ENCODE measurements around the gene LRBA. TPM values are rescaled to one million over a fixed set of nuclear protein-coding genes. Genes with fewer than 3 reads are reported as not detected.
"Not testable (repeated sequence)": the region's sequence is repeated elsewhere in the genome, so short reads cannot be mapped to it uniquely, and the experiment has no call there.

Gene LRBA
- total and polyA plus RNA-seq, 9 donors, result 9.7 to 49.2 (median 30.4) TPM

DNA sequence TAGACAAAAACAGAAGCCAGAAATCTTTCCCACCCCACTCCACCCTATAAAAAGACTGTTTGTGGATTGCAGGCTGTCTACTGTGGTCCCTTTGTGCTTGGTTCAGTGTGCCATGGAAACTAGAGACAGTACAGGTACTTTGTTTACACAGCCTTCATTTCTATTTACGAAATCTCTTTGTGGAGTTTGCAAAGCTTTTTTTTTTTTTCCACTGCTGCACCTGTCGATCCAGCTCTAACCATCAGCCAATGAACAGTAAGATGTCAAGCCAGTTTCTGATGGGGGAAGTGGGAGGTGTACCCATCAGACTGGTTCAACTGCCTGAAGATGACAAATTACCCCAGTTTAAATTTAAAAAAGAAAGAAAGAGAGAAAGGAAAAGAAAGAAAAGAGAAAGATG is 20.2 kb upstream of the LRBA start:
- Histone ChIP-seq H3K36me3 (no peaks in the 10 kb centered on the region), H3K9me3 (no peaks in the 10 kb centered on the region), H3K27ac (no peak overlapping the region), H3K4me1 (ENCODE audit: insufficient read depth) (no peaks in the 10 kb centered on the region), H3K27me3 (no peaks in the 10 kb centered on the region), H3K4me3 (no peak overlapping the region)
- intact Hi-C loops (cut with DNase I), result no loop called here
- TF ChIP-seq, protein P1, sequence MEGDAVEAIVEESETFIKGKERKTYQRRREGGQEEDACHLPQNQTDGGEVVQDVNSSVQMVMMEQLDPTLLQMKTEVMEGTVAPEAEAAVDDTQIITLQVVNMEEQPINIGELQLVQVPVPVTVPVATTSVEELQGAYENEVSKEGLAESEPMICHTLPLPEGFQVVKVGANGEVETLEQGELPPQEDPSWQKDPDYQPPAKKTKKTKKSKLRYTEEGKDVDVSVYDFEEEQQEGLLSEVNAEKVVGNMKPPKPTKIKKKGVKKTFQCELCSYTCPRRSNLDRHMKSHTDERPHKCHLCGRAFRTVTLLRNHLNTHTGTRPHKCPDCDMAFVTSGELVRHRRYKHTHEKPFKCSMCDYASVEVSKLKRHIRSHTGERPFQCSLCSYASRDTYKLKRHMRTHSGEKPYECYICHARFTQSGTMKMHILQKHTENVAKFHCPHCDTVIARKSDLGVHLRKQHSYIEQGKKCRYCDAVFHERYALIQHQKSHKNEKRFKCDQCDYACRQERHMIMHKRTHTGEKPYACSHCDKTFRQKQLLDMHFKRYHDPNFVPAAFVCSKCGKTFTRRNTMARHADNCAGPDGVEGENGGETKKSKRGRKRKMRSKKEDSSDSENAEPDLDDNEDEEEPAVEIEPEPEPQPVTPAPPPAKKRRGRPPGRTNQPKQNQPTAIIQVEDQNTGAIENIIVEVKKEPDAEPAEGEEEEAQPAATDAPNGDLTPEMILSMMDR (IDR thresholded peaks at IDR 0.05), result no peak
- TF ChIP-seq EP300 (IDR thresholded peaks at IDR 0.05) (no peak), POLR2A (IDR thresholded peaks at IDR 0.05) (no peak)
- WGBS, 3 donors, result 71 to 80% (median 73%) methylated on average over 2 of the region's 2 CpGs
- no peak for DNase-seq

DNA sequence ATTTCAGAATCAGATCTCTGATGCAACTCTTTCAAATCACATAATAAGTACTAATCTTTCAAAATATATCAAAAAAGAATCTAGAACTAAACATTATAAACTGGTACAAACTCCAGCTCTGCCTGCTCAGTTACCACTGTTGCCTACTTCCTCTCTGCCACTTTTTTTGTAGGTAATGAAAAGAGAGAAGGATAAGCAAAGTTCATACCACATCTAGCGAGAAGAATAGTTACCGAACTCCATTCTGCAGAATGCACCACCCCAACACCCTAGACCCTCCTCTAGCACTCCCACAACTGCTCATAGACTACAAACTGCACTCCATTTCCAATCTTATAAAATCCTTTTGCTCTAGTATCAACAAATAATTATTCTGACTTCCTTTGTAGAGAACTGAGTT is 19.7 kb upstream of the LRBA start:
- TF ChIP-seq, protein P1 (IDR thresholded peaks at IDR 0.05), result no peak
- TF ChIP-seq EP300 (IDR thresholded peaks at IDR 0.05), result no peak
- no peak for TF ChIP-seq POLR2A (IDR thresholded peaks at IDR 0.05)
- no peak overlapping the region for H3K4me3 ChIP-seq
- intact Hi-C loops (cut with DNase I), result no loop called here
- H3K27me3 ChIP-seq, result no peaks in the 10 kb centered on the region
- H3K4me1 ChIP-seq (ENCODE audit: insufficient read depth), result no peaks in the 10 kb centered on the region
- no peaks in the 10 kb centered on the region for H3K9me3 ChIP-seq
- DNase-seq, result no peak
- no peak overlapping the region for H3K27ac ChIP-seq
- H3K36me3 ChIP-seq, result no peaks in the 10 kb centered on the region
- WGBS, 3 donors, result 82 to 84% (median 84%) methylated on average over 2 of the region's 2 CpGs

DNA sequence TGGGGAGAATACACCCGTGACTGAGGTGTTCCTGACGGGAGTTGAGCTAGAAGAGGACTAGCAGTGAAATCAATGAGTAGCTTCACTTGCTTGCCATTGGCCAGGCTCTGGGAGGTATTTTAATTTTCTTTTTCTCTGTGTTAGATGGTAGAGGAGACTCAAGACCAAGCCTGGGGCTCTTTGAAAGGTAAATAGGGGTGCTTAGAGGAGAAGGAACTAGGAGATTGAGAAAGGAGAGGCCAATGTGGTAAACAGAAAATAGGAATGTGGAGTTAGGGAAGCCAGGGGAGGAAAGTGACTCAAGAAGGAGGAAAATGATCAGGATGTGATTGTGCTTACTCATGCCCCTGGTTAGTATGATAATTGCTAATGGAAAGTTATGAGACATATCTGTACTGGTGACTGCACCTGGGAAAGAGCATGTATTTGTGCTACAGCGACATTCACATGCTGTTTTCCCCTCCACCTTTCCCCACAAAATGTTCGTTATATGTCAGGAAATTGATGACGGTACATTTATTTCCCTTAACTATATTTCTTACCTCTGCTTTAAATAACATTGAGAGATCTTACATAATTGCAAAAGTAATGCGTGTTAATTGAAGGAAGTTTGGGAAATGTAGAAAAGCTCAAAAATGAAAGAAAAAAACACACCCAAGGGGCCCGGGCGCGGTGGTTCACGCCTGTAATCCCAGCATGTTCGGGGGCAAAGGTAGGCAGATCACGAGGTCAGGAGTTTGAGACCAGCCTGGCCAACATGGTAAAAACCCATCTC is 16.9 kb upstream of the LRBA start:
- Histone ChIP-seq H3K27ac (no peak overlapping the region), H3K4me3 (no peak overlapping the region), H3K27me3 (no peaks in the 10 kb centered on the region), H3K36me3 (no peaks in the 10 kb centered on the region), H3K4me1 (ENCODE audit: insufficient read depth) (no peaks in the 10 kb centered on the region), H3K9me3 (no peaks in the 10 kb centered on the region)
- WGBS, 3 donors, result 80 to 81% (median 81%) methylated on average over 12 of the region's 12 CpGs
- TF ChIP-seq EP300 (IDR thresholded peaks at IDR 0.05) (no peak), POLR2A (IDR thresholded peaks at IDR 0.05) (no peak)
- TF ChIP-seq, protein P1 (IDR thresholded peaks at IDR 0.05), result no peak
- DNase-seq, result no peak
- intact Hi-C loops (cut with DNase I), result no loop called here

DNA sequence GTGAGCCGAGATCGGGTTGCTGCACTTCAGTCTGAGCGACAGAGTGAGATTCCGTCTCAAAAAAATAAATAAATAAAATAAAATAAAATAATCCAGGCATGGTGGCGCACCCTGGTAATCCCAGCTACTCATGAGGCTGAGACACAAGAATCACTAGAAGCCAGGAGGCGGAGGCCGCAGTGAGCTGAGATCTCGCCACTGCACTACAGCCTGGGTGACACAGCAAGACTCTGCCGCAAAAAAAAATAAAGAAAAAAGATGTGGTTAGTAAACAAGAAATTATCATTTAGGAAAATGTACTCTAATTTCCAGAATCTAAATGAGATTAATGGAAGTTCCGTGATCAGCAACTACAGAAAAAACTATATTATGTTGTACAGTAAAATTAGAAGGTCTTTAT is 14.5 kb upstream of the LRBA start:
- H3K9me3 ChIP-seq, result no peaks in the 10 kb centered on the region
- H3K27ac ChIP-seq, result no peak overlapping the region
- no peak for DNase-seq
- H3K4me3 ChIP-seq, result no peak overlapping the region
- TF ChIP-seq EP300 (IDR thresholded peaks at IDR 0.05) (no peak), POLR2A (IDR thresholded peaks at IDR 0.05) (no peak)
- TF ChIP-seq, protein P1 (IDR thresholded peaks at IDR 0.05), result no peak
- H3K27me3 ChIP-seq, result no peaks in the 10 kb centered on the region
- no peaks in the 10 kb centered on the region for H3K4me1 ChIP-seq (ENCODE audit: insufficient read depth)
- H3K36me3 ChIP-seq, result no peaks in the 10 kb centered on the region
- intact Hi-C loops (cut with DNase I), result no loop called here
- 94 to 96% (median 95%) methylated on average over 10 of the region's 10 CpGs for WGBS, 3 donors

DNA sequence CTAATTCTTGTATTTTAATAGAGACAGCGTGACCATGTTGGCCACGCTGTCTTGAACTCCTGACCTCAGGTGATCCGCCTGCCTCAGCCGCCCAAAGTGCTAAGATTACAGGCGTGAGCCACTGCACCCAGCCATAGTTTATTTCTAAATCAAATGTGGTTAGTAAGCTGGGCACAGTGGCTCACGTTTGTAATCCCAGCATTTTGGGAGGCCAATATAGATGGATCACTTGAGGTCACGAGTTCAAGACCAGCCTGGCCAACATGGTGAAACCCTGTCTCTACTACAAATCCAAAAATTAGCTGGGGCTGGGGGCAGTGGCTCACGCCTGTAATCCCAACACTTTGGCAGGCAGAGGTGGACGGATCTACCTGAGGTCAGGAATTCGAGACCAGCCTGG is 13.9 kb upstream of the LRBA start:
- 80 to 86% (median 82%) methylated on average over 10 of the region's 10 CpGs for WGBS, 3 donors
- H3K4me1 ChIP-seq (ENCODE audit: insufficient read depth); H3K9me3 ChIP-seq; H3K4me3 ChIP-seq; intact Hi-C loops (cut with DNase I); H3K27ac ChIP-seq; DNase-seq; H3K36me3 ChIP-seq; H3K27me3 ChIP-seq: not testable (repeated sequence)

Data from ovary (tissue), 9 donors.